Spleen (tissue), 7 donors: Measurements from ENCODE around the gene GRIK2.

Experiments used
- CTCF ChIP-seq, 11 experiments: fragments of 200-600 bp in 7 of 11; fragments of 450-650 bp in 4 of 11; sonication (generic) in 4 of 11; IDR thresholded peaks in 8 of 11; conservative IDR thresholded peaks in 3 of 11; 1 replicate in 7 of 11; 2 replicates in 4 of 11; pipeline versions ENCODE4 v1.4.0 to v1.8.0; 2016 to 2021; ENCODE audit warnings: antibody characterized with exemption in 11 of 11, inconsistent platforms in 4 of 11, mild to moderate bottlenecking in 1 of 11
- POLR2A ChIP-seq, 3 donors: fragments of 450-650 bp; IDR thresholded peaks; one replicate each; pipeline ENCODE4 v1.5.1; 2017; ENCODE audit warnings: antibody characterized with exemption in 3 of 3, mild to moderate bottlenecking in 1 of 3
- POLR2AphosphoS5 ChIP-seq, 3 donors: sonication (generic); formaldehyde crosslinking; IDR thresholded peaks; one replicate each; pipeline ENCODE4 v1.5.1; 2017; ENCODE audit warnings: antibody characterized with exemption in 3 of 3
- donor health status: DM: no; HTN: no; CAD: no; lungs with moderate emphysema.
- donor health status: DM: no; HTN: no; CAD: no.
- donor health status: DM: no; HTN: no; CAD: no.

- TF ChIP-seq CTCF (IDR thresholded peaks at IDR 0.05 in 8 of 11, conservative IDR thresholded peaks at IDR 0.05 in 3 of 11) (no peak), POLR2AphosphoS5 (IDR thresholded peaks at IDR 0.05) (no peak), POLR2A (IDR thresholded peaks at IDR 0.05) (no peak)
Measured at GRCh38 chr6:101413773-101414172, 20.3 kb downstream of the GRIK2 start.
